ENCODE results near the gene SAMD4A. TPM values are rescaled to one million over a fixed set of nuclear protein-coding genes. Genes with fewer than 3 reads are reported as not detected.

Gene SAMD4A
- total RNA-seq, 1 donor from 2014 or later, result 57.0 TPM

DNA sequence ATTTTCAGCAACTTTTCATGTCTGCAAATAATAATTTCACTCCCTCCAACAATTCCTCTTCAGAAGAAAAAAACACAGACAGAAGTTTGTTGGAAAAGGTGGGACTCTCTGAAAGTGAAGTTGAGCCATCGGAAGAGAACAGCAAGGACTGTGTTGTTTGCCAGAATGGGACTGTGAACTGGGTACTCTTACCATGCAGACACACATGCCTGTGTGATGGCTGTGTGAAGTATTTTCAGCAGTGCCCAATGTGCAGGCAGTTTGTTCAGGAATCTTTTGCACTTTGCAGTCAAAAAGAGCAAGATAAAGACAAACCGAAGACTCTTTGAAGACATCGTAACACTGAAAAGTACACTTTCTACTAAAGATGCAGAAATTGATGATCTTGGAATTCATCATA, 28.9 kb upstream of the SAMD4A start:
- H3K27ac Mint-ChIP-seq (ENCODE audit: unreplicated experiment), result no peak overlapping the region
- no peak for DNase-seq (ENCODE audit: low spot score)
- TF ChIP-seq, protein P1, sequence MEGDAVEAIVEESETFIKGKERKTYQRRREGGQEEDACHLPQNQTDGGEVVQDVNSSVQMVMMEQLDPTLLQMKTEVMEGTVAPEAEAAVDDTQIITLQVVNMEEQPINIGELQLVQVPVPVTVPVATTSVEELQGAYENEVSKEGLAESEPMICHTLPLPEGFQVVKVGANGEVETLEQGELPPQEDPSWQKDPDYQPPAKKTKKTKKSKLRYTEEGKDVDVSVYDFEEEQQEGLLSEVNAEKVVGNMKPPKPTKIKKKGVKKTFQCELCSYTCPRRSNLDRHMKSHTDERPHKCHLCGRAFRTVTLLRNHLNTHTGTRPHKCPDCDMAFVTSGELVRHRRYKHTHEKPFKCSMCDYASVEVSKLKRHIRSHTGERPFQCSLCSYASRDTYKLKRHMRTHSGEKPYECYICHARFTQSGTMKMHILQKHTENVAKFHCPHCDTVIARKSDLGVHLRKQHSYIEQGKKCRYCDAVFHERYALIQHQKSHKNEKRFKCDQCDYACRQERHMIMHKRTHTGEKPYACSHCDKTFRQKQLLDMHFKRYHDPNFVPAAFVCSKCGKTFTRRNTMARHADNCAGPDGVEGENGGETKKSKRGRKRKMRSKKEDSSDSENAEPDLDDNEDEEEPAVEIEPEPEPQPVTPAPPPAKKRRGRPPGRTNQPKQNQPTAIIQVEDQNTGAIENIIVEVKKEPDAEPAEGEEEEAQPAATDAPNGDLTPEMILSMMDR (IDR thresholded peaks at IDR 0.05), result no peak
- no peak overlapping the region for H3K4me3 Mint-ChIP-seq (ENCODE audit: unreplicated experiment)
- peaks cover 6% of the 10 kb centered on the region for H3K9me3 Mint-ChIP-seq (ENCODE audit: low read depth)
- H3K36me3 Mint-ChIP-seq (ENCODE audit: low read depth), result peaks cover 9% of the 10 kb centered on the region
- no peaks in the 10 kb centered on the region for H3K4me1 Mint-ChIP-seq (ENCODE audit: low read depth)
- H3K27me3 Mint-ChIP-seq (ENCODE audit: low read depth), result no peaks in the 10 kb centered on the region

DNA sequence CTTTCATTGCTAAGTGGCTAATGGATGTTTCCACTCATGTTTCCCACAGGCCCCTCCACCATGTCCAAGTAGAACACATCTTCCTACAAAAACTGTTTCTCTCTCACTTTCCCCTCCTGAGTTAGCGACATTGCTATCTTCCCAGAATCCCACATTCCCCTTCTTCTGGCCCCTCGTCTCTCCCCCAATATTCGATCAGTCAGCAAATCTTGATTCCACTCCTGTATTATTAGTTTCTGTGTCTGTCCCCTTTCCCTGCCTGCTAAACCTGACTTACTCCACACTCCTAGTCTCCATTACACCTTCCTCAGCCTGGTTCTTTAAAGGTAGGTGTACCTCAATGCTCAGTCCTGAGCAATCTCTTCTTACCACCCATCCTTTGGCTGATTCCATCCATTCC, 19.3 kb upstream of the SAMD4A start:
- H3K9me3 Mint-ChIP-seq (ENCODE audit: low read depth), result no peaks in the 10 kb centered on the region
- H3K27ac Mint-ChIP-seq (ENCODE audit: unreplicated experiment), result no peak overlapping the region

DNA sequence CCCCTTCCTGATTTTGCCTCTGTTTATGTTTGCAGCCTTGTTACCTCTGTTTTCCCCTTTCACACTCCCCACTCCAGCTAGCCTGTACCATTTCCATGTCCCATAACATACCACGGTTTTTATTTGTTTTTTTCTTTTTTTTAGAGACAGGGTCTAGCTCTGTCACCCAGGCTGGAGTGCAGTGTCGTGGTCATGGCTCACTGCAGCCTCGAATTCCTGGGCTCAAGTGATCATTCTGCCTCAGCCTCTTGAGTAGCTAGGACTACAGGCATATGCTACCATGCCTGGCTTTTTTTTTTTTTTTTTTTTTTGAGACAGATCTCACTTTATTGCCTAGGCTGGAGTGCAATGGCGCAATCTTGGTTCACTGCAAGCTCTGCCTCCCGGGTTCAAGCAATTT, 18.4 kb upstream of the SAMD4A start:
- Mint-ChIP-seq H3K36me3 (ENCODE audit: low read depth) (no peaks in the 10 kb centered on the region), H3K27ac (ENCODE audit: unreplicated experiment) (no peak overlapping the region), H3K4me1 (ENCODE audit: low read depth) (peaks cover 5% of the 10 kb centered on the region), H3K4me3 (ENCODE audit: unreplicated experiment) (no peak overlapping the region), H3K9me3 (ENCODE audit: low read depth) (no peaks in the 10 kb centered on the region), H3K27me3 (ENCODE audit: low read depth) (no peaks in the 10 kb centered on the region)
- no peak for DNase-seq (ENCODE audit: low spot score)
- TF ChIP-seq, protein P1 (IDR thresholded peaks at IDR 0.05), result no peak

More for the DNA sequence above, 19.3 kb upstream of the SAMD4A start:
- TF ChIP-seq, protein P1 (IDR thresholded peaks at IDR 0.05), result no peak
- Mint-ChIP-seq H3K4me3 (ENCODE audit: unreplicated experiment) (no peak overlapping the region), H3K36me3 (ENCODE audit: low read depth) (no peaks in the 10 kb centered on the region), H3K4me1 (ENCODE audit: low read depth) (peaks cover 5% of the 10 kb centered on the region), H3K27me3 (ENCODE audit: low read depth) (no peaks in the 10 kb centered on the region)
- DNase-seq (ENCODE audit: low spot score), result no peak

DNA sequence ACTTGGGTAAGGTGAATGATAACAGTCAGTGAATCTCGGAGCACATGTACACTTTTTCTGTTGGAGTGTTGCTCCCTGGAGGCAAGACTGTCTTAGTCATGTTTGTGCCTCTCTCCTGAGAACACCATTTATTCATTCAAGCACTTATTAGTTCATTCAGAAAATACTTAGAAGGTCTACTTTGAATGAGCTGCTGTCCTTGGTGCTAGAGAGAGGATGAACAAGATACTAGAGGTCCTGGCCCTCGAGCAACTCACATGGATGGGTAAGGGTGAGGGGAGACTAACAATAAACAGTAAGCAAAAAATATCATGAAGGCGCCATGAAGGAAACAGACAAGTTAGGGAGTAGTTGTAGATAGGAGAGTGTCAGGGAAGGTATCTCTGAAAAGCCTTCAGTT, 17.1 kb upstream of the SAMD4A start:
- TF ChIP-seq, protein P1 (IDR thresholded peaks at IDR 0.05), result no peak

DNA sequence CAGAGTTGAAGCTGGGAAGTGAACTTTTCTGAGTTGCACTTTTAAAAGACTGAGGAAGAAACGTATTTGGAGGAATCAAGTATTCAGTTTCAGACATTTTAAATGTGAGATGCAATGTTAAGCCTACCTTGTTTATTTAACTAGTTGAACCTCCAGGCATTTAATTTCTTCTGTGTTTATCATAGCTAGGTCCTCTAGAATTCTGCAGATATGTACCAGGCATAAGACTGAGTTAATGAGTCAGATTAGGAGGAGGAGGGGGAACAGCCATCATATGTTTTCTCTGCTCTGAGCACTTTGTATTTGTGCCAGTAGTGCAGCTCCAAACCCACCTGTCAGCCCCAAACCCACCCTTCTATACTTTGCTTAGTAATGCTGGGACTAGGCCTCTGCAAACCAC, 16.4 kb upstream of the SAMD4A start:
- Mint-ChIP-seq H3K9me3 (ENCODE audit: low read depth) (no peaks in the 10 kb centered on the region), H3K4me1 (ENCODE audit: low read depth) (peaks cover 5% of the 10 kb centered on the region), H3K27me3 (ENCODE audit: low read depth) (no peaks in the 10 kb centered on the region), H3K36me3 (ENCODE audit: low read depth) (no peaks in the 10 kb centered on the region), H3K27ac (ENCODE audit: unreplicated experiment) (no peak overlapping the region), H3K4me3 (ENCODE audit: unreplicated experiment) (no peak overlapping the region)
- DNase-seq (ENCODE audit: low spot score), result no peak
- TF ChIP-seq, protein P1 (IDR thresholded peaks at IDR 0.05), result no peak

More for the DNA sequence above, 17.1 kb upstream of the SAMD4A start:
- no peaks in the 10 kb centered on the region for H3K27me3 Mint-ChIP-seq (ENCODE audit: low read depth)
- no peak overlapping the region for H3K27ac Mint-ChIP-seq (ENCODE audit: unreplicated experiment)
- no peaks in the 10 kb centered on the region for H3K36me3 Mint-ChIP-seq (ENCODE audit: low read depth)
- no peaks in the 10 kb centered on the region for H3K9me3 Mint-ChIP-seq (ENCODE audit: low read depth)
- H3K4me1 Mint-ChIP-seq (ENCODE audit: low read depth), result peaks cover 5% of the 10 kb centered on the region
- H3K4me3 Mint-ChIP-seq (ENCODE audit: unreplicated experiment), result no peak overlapping the region
- no peak for DNase-seq (ENCODE audit: low spot score)

Measured in chondrocyte (in vitro differentiated cells).